HEK293 (cell line): ENCODE measurements around the gene MGMT.

Experiments used
- CTCF ChIP-seq: fragments of 450-650 bp; formaldehyde crosslinking; IDR thresholded peaks from 2 replicates; pipeline ENCODE4 v1.5.1; 2016; ENCODE audit warnings: missing biosample characterization, missing genetic modification characterization
- FEZF1 ChIP-seq: fragments of 450-650 bp; formaldehyde crosslinking; IDR thresholded peaks from 2 replicates; pipeline ENCODE4 v1.5.1; 2016; ENCODE audit warnings: missing biosample characterization, missing genetic modification characterization
- GFI1B ChIP-seq: fragments of 450-650 bp; formaldehyde crosslinking; IDR thresholded peaks from 2 replicates; pipeline ENCODE4 v1.5.1; 2016; ENCODE audit warnings: missing biosample characterization, missing genetic modification characterization
- IKZF3 ChIP-seq: fragments of 450-650 bp; IDR thresholded peaks from 2 replicates; pipeline ENCODE4 v1.5.0; 2018; ENCODE audit warnings: missing biosample characterization, mild to moderate bottlenecking, missing genetic modification characterization, moderate library complexity
- OSR2 ChIP-seq: fragments of 450-650 bp; formaldehyde crosslinking; IDR thresholded peaks from 2 replicates; pipeline ENCODE4 v1.5.1; 2016; ENCODE audit warnings: missing biosample characterization, missing genetic modification characterization
- SCRT1 ChIP-seq: fragments of 450-650 bp; formaldehyde crosslinking; IDR thresholded peaks from 2 replicates; pipeline ENCODE4 v1.5.1; 2016; ENCODE audit warnings: missing biosample characterization, missing genetic modification characterization, borderline replicate concordance
- ZBTB17 ChIP-seq: fragments of 450-650 bp; formaldehyde crosslinking; IDR thresholded peaks from 2 replicates; pipeline ENCODE4 v1.5.1; 2016; ENCODE audit warnings: missing biosample characterization, missing genetic modification characterization
- ZBTB8A ChIP-seq: fragments of 450-650 bp; formaldehyde crosslinking; IDR thresholded peaks from 2 replicates; pipeline ENCODE4 v1.5.1; 2016; ENCODE audit warnings: missing biosample characterization, missing genetic modification characterization
- ZEB2 ChIP-seq: fragments of 450-650 bp; formaldehyde crosslinking; IDR thresholded peaks from 2 replicates; pipeline ENCODE4 v1.5.1; 2016; ENCODE audit warnings: missing biosample characterization, missing genetic modification characterization
- ZFHX2 ChIP-seq: fragments of 450-650 bp; formaldehyde crosslinking; conservative IDR thresholded peaks from 2 replicates; pipeline ENCODE4 v1.5.1; 2016; ENCODE audit warnings: missing biosample characterization, missing genetic modification characterization
- ZNF292 ChIP-seq: fragments of 450-650 bp; formaldehyde crosslinking; IDR thresholded peaks from 2 replicates; pipeline ENCODE4 v1.5.1; 2016; ENCODE audit warnings: low read depth, missing biosample characterization, missing genetic modification characterization, borderline replicate concordance
- ZNF311 ChIP-seq: fragments of 450-650 bp; formaldehyde crosslinking; IDR thresholded peaks from 2 replicates; pipeline ENCODE4 v1.5.1; 2017; ENCODE audit warnings: missing biosample characterization, missing genetic modification characterization, borderline replicate concordance
- ZNF341 ChIP-seq: fragments of 450-650 bp; formaldehyde crosslinking; IDR thresholded peaks from 2 replicates; pipeline ENCODE4; 2016; ENCODE audit warnings: low read depth, missing biosample characterization, missing genetic modification characterization
- ZNF366 ChIP-seq: fragments of 450-650 bp; formaldehyde crosslinking; conservative IDR thresholded peaks from 2 replicates; pipeline ENCODE4 v1.5.1; 2016; ENCODE audit warnings: missing biosample characterization, missing genetic modification characterization
- ZNF473 ChIP-seq: fragments of 450-650 bp; formaldehyde crosslinking; IDR thresholded peaks from 2 replicates; pipeline ENCODE4 v1.5.1; 2017; ENCODE audit warnings: missing biosample characterization, missing genetic modification characterization
- ZNF518A ChIP-seq: fragments of 450-650 bp; formaldehyde crosslinking; conservative IDR thresholded peaks from 2 replicates; pipeline ENCODE4 v1.5.1; 2016; ENCODE audit warnings: low read depth, missing biosample characterization, missing genetic modification characterization
- ZNF530 ChIP-seq: fragments of 450-650 bp; formaldehyde crosslinking; IDR thresholded peaks from 2 replicates; pipeline ENCODE4 v1.5.1; 2016; ENCODE audit warnings: low read depth, missing biosample characterization, missing genetic modification characterization
- ZNF555 ChIP-seq: fragments of 450-650 bp; formaldehyde crosslinking; conservative IDR thresholded peaks from 2 replicates; pipeline ENCODE4 v1.5.1; 2017; ENCODE audit warnings: missing biosample characterization, mild to moderate bottlenecking, missing genetic modification characterization, inconsistent platforms
- ZNF629 ChIP-seq: fragments of 450-650 bp; formaldehyde crosslinking; IDR thresholded peaks from 2 replicates; pipeline ENCODE4 v1.5.1; 2017; ENCODE audit warnings: missing biosample characterization, missing genetic modification characterization
- ZNF777 ChIP-seq: fragments of 450-650 bp; formaldehyde crosslinking; IDR thresholded peaks from 2 replicates; pipeline ENCODE4 v1.5.1; 2017; ENCODE audit warnings: missing biosample characterization, missing genetic modification characterization, borderline replicate concordance
- ZNF785 ChIP-seq: fragments of 450-650 bp; formaldehyde crosslinking; IDR thresholded peaks from 2 replicates; pipeline ENCODE4 v1.5.1; 2016; ENCODE audit warnings: missing biosample characterization, missing genetic modification characterization
- ZNF843 ChIP-seq: fragments of 450-650 bp; formaldehyde crosslinking; IDR thresholded peaks from 2 replicates; pipeline ENCODE4 v1.5.1; 2016; ENCODE audit warnings: missing biosample characterization, missing genetic modification characterization
- ZSCAN23 ChIP-seq: fragments of 450-650 bp; formaldehyde crosslinking; IDR thresholded peaks from 2 replicates; pipeline ENCODE4 v1.5.1; 2016; ENCODE audit warnings: missing biosample characterization, missing genetic modification characterization
- ZXDB ChIP-seq: fragments of 450-650 bp; formaldehyde crosslinking; IDR thresholded peaks from 2 replicates; pipeline ENCODE4 v1.5.1; 2016; ENCODE audit warnings: missing biosample characterization, missing genetic modification characterization
- TF ChIP-seq, protein P1 (sequence below): fragments of 450-650 bp; IDR thresholded peaks from 2 replicates; pipeline ENCODE4 v1.5.1; 2018; ENCODE audit warnings: missing biosample characterization, mild to moderate bottlenecking, missing genetic modification characterization
- TF ChIP-seq, protein P2 (sequence below): fragments of 450-650 bp; formaldehyde crosslinking; IDR thresholded peaks from 2 replicates; pipeline ENCODE4 v1.5.1; 2016; ENCODE audit warnings: missing biosample characterization, missing genetic modification characterization

The MGMT gene

DNA sequence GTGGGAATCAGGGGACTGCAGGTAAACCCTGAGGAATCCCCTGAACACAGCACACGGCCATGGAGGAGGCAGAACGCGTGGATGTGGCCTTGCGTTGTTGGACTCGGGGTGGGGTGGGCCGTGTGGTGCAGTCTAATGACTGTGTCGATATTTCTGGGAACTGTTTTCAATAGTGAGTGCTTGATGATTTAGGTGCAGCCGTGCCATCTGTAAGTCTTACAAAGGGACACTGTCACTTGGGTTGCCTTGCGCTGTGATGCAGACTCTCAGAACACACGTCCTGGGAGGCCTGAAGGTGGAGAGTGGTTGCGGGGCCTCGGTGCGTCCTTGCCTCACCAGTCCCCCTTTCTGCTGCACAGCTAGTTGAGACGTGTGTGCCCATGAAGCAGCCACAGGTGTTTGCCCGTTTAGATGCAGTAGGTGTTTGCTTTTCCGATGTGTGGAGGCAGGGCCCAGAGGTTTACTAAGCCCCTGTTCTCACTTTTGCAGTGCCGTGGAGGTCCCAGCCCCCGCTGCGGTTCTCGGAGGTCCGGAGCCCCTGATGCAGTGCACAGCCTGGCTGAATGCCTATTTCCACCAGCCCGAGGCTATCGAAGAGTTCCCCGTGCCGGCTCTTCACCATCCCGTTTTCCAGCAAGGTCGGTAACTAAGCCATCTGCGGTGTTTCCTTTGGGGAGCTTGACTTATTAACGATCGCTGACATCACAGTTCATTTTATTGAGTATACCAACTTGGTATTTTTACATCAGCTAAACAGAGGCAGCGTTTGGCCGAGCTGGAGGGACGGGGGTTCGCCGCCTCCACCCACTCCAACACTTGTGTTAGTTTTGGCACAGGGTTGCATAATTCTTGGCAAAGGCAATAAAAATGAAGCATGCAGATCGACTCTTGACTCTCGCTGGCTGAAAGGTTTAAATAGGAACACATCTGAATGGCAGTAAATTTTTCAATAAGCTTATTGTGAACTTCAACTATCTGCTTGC is 240.7 kb downstream of the MGMT start (continued):
- TF ChIP-seq, protein P1, sequence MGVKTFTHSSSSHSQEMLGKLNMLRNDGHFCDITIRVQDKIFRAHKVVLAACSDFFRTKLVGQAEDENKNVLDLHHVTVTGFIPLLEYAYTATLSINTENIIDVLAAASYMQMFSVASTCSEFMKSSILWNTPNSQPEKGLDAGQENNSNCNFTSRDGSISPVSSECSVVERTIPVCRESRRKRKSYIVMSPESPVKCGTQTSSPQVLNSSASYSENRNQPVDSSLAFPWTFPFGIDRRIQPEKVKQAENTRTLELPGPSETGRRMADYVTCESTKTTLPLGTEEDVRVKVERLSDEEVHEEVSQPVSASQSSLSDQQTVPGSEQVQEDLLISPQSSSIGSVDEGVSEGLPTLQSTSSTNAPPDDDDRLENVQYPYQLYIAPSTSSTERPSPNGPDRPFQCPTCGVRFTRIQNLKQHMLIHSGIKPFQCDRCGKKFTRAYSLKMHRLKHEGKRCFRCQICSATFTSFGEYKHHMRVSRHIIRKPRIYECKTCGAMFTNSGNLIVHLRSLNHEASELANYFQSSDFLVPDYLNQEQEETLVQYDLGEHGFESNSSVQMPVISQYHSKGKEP (tag by site-specific recombination), result peak; percentile 57; the same call in 1 of the 2 replicates
- TF ChIP-seq SCRT1 (tag by site-specific recombination) (peak; percentile 90), ZNF341 (tag by site-specific recombination) (peak; percentile 25; the same call in 1 of the 2 replicates), CTCF (tag by site-specific recombination) (no peak), FEZF1 (tag by site-specific recombination) (peak; percentile 59; the same call in 1 of the 2 replicates), ZNF292 (tag by site-specific recombination) (no peak), ZNF311 (tag by site-specific recombination) (no peak), ZNF785 (tag by site-specific recombination) (no peak), ZNF629 (tag by site-specific recombination) (peak; percentile 79), ZNF366 (0 out of 2 replicates have a peak, but pooled peaks have one; percentile 23), OSR2 (tag by site-specific recombination) (peak; percentile 59; the same call in 1 of the 2 replicates), ZNF555 (no peak), ZNF777 (tag by site-specific recombination) (no peak), ZBTB17 (tag by site-specific recombination) (peak; percentile 84), ZSCAN23 (no peak), ZFHX2 (tag by site-specific recombination) (peak; percentile 72), GFI1B (no peak), ZBTB8A (no peak; the same call in 1 of the 2 replicates), ZNF530 (tag by site-specific recombination) (no peak), ZNF473 (no peak), ZNF518A (peak; percentile 37; the same call in 1 of the 2 replicates), ZEB2 (tag by site-specific recombination) (peak; percentile 71), ZNF843 (tag by site-specific recombination) (peak; percentile 26; the same call in 1 of the 2 replicates), ZXDB (peak; percentile 59), IKZF3 (peak; percentile 52)
- TF ChIP-seq, protein P2, sequence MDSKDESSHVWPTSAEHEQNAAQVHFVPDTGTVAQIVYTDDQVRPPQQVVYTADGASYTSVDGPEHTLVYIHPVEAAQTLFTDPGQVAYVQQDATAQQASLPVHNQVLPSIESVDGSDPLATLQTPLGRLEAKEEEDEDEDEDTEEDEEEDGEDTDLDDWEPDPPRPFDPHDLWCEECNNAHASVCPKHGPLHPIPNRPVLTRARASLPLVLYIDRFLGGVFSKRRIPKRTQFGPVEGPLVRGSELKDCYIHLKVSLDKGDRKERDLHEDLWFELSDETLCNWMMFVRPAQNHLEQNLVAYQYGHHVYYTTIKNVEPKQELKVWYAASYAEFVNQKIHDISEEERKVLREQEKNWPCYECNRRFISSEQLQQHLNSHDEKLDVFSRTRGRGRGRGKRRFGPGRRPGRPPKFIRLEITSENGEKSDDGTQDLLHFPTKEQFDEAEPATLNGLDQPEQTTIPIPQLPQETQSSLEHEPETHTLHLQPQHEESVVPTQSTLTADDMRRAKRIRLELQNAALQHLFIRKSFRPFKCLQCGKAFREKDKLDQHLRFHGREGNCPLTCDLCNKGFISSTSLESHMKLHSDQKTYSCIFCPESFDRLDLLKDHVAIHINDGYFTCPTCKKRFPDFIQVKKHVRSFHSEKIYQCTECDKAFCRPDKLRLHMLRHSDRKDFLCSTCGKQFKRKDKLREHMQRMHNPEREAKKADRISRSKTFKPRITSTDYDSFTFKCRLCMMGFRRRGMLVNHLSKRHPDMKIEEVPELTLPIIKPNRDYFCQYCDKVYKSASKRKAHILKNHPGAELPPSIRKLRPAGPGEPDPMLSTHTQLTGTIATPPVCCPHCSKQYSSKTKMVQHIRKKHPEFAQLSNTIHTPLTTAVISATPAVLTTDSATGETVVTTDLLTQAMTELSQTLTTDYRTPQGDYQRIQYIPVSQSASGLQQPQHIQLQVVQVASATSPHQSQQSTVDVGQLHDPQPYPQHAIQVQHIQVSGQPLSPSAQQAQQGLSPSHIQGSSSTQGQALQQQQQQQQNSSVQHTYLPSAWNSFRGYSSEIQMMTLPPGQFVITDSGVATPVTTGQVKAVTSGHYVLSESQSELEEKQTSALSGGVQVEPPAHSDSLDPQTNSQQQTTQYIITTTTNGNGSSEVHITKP (tag by site-specific recombination), result peak; percentile 58; the same call in 1 of the 2 replicates
